Right lobe of liver (tissue), 4 donors: ENCODE data around the gene SLC26A8.

ENCODE experiments used
- CTCF ChIP-seq, 4 donors: fragments of 200-600 bp in 3 of 4; fragments of 450-650 bp in 1 of 4; IDR thresholded peaks; one replicate each; pipeline versions ENCODE4 v1.5.1 to v1.8.0; 2016 to 2022; ENCODE audit warnings: antibody characterized with exemption in 4 of 4, mild to moderate bottlenecking in 2 of 4
- POLR2A ChIP-seq: fragments of 450-650 bp; IDR thresholded peaks from one replicate; pipeline ENCODE4 v1.6.1; 2017; ENCODE audit warnings: antibody characterized with exemption, mild to moderate bottlenecking
- donor health status: DM: no; HTN: no; CAD: no.
- donor health status: DM: no; HTN: no; CAD: no.
- donor health status: DM: no; HTN: yes; CAD: no.

- TF ChIP-seq CTCF (IDR thresholded peaks at IDR 0.05) (no peak), POLR2A (no peak)
Observed at GRCh38 chr6:35914536-35914935, 109.9 kb downstream of the SLC26A8 start.
